HCEC 1CT (cell line): ENCODE measurements around the gene TCEAL6.
"Not testable (repeated sequence)": the region's sequence is repeated elsewhere in the genome, so short reads cannot be mapped to it uniquely, and the experiment has no call there.

Experiments used
- DNase-seq: peaks from one replicate; pipeline ENCODE4 v3.0.0-alpha.2; 2017

The TCEAL6 gene

DNA sequence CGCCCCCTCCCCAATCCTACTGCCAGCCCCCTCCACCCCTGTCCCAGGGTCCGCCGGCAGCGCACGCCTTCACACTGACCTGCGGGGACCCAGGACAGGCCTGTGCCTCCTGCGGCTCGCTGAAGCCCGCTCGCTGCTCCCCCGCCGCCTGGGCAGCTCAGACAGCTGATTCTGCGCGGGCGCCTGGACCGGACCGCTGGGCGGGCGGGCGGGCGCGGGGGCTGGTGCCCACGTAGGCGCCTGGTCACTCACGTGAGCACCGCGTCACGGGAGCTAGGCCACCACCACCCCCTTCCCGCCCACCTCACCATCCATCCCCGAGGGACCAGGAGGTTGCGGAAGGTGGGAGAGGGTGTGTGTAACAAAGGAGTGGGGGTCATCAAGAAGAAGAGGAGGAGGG is at the start of gene TCEAL6:
TSS of gene TCEAL6 (minus strand) at position 208 of the 400 bp plus-strand sequence.
- DNase-seq: not testable (repeated sequence)

GRCh38 chrX:102185967-102186720 is 43.9 kb upstream of the TCEAL6 start:
- DNase-seq: no peak

DNA sequence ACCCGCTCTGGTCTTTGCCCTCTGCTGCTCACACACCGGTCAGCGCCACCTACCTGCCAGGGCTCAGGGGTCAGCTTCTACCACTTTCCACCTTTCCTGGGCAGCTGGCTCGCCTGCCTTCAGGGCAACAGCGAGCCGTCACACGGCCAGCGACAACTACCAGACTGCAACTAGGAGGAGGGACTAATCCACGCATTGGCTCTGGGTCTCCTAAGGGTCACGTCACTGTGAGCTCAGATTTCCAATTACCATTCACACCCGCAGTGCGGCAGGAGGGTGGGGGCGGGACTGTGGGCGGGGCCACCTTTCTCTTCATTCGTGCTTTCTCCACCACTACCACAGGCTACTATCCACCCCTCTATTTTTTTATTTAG is 13.5 kb upstream of the TCEAL6 start, which contains the start of gene BEX5:
TSS of gene BEX5 (minus strand) at position 172 of the 374 bp plus-strand sequence. CDS start 1,712 bp downstream, outside the sequence.
- DNase-seq: no peak

DNA sequence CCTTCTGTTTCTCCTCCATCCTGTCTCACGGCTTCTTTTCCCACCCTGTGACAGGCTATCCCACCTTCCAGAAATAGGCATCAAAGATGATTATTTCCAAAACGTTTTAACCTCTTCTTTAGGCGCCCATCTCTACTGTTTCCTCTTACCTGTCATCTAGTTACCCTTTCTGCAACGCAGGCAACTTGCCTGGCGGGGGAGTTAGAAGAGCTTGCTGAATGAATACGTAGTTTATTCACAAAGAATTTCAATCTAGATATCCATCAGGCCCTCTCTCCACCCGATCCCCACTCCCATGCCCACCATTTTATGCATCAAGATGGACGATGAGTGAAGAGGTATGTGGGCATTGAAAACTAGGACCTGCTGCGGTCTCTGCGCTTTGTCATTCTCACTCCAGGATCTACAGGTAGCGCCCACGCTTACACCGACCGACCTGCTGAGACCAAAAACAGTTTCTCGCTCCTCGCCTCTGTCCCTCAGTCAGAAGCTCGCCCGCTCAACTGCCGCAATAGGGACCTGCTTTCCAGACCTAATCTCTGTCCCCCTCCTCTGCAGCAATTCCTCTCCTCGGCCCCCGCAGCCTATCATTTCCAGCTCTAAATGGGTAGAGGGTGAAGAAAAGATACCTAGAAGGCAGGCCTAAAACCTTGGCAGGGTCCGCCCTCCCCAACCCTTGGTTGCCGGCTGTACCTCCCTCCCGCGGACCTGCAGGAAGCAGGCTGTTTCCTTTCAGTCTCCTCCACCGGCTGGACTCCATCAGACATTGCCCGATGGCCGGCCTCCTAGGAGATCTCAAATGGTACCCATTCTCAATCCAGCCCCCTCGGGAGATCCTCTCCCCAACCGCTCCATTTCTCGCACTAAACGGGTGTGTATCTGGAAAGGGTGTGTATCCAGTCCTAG is 12.9 kb upstream of the TCEAL6 start:
- DNase-seq: no peak

- DNase-seq: no peak
Measured at GRCh38 chrX:102154218-102154860, 12.1 kb upstream of the TCEAL6 start.

GRCh38 chrX:102141631-102142030 is 650 bp downstream of the TCEAL6 start:
- DNase-seq: not testable (repeated sequence)

GRCh38 chrX:102140876-102141275 is 1.4 kb downstream of the TCEAL6 start:
- DNase-seq: not testable (repeated sequence)

GRCh38 chrX:102138064-102138463 is 4.2 kb downstream of the TCEAL6 start:
- DNase-seq: no peak

DNA sequence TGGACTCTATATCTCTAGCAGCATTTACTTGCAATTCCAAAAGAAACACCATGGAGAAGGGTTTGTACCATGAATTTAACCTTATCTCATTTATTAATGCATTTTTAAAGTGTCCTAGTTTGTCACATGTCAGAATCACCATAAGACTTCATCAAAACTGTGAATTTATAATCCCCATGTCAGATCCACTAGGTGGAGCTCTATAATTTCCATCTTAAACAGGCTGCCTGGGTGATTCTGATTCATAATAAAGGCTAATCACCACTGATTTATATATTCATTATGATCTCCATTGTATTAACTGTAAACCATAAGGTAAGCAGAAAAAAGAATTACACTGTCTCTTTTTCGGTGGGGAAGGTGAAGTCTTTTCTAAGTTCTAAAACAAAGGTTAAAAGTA is 12.8 kb downstream of the TCEAL6 start:
- no peak for DNase-seq

DNA sequence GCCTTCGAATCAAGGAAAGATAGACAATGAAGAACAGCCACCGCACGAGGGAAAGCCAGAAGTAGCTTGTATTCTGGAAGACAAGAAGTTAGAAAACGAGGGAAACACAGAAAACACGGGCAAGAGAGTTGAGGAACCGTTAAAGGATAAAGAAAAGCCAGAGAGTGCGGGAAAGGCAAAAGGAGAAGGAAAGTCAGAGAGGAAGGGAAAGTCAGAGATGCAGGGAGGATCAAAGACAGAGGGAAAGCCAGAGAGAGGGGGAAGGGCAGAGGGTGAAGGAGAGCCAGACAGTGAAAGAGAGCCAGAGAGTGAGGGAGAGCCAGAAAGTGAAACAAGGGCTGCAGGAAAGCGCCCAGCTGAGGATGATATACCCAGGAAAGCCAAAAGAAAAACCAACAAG is 15.4 kb downstream of the TCEAL6 start:
- no peak for DNase-seq

DNA sequence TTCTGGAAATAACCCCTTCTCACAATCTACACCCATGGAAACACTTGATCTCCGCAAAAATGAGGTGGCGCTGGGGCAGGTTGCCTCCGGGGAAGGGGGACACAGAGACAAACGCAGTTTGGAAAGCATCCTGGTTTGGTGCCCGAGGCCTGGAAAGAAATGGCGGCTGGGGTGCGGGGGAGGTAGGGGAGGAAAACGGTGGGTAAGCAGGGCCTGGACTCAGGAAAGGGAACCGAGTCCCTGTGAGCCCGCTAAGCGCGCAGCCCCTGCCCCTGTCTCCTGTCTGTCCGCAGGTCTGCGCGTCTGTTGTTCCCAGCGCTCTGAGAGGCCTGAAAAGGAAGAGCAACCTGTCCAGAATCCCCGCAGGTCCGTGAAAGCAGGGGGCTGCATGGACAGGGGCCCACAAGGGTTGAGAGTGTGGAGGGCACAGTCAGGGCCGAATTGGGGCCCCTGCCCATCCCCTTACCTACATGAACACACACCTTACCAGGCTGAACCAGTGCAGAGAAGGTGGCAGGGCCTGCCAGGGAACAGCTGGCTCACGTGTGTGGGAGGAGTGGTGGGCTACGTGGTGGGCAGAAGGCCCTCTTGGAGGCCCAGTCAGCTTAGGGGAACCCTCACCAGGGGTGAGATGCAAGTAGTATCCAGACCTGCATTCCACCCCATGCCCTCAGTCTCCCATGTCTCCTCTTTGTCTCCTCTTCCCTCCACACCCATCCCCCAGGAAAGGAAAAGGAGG is 16.0 kb downstream of the TCEAL6 start:
- DNase-seq: not testable (repeated sequence)

- DNase-seq: not testable (repeated sequence)
Measured at GRCh38 chrX:102125436-102125835, 16.8 kb downstream of the TCEAL6 start, which contains the start of gene TCEAL2. Gene TCEAL2 (plus strand): TSS chrX:102125679. CDS start chrX:102126831, 1,152 bp downstream.

DNA sequence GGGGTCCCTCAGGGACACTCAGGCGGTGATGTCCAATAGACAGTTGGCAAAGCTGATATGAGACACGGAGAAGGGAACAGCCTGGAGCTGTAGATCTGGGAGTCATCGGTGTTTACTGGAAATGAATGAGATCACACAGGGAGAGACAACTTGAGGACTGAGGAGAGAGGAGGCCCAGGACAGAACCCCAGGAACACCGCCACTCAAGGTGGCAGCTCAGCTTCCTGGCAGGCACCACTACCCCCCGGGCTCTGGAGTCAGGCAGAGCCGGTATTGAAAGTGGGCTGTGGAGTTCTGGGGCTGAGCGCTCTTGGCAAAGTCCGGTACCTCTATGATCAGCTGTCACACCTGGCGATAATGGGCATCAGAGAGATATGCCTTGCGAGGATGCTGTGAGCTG is 17.3 kb downstream of the TCEAL6 start:
- not testable (repeated sequence) for DNase-seq

DNA sequence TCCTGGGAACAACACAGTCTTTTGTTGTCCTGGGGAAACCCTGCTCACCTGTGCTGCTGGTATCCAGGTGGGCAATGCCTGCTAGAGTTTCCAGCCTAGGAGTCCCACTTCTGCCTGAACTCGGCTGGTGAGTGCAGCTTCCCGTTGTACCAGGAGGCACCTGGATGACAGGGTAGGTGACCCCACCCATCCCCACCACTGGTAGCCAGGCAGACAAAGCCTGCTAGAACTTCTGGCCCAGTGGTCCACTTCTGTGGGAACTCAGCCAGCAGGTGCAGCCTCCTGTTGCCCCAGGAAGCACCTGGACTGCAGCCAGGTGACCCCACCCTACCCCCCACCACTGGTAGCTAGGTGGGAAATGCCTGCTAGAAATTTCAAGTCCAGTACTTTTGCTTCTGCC is 26.5 kb downstream of the TCEAL6 start:
- no peak for DNase-seq

- no peak for DNase-seq
Measured at GRCh38 chrX:102113367-102113766, 28.9 kb downstream of the TCEAL6 start.
